HG03469 (cell line): Measurements from ENCODE around the gene TIPRL.
"Not testable (repeated sequence)": the region's sequence is repeated elsewhere in the genome, so short reads cannot be mapped to it uniquely, and the experiment has no call there.

Source experiments
- ATAC-seq: cut with Tn5 transposase; IDR thresholded peaks from one replicate; pipeline ENCODE4 v1.9.1; 2021; ENCODE audit warnings: mild to moderate bottlenecking, moderate library complexity, moderate number of reproducible peaks; ENCODE audit not compliant: unreplicated experiment

TIPRL gene

DNA sequence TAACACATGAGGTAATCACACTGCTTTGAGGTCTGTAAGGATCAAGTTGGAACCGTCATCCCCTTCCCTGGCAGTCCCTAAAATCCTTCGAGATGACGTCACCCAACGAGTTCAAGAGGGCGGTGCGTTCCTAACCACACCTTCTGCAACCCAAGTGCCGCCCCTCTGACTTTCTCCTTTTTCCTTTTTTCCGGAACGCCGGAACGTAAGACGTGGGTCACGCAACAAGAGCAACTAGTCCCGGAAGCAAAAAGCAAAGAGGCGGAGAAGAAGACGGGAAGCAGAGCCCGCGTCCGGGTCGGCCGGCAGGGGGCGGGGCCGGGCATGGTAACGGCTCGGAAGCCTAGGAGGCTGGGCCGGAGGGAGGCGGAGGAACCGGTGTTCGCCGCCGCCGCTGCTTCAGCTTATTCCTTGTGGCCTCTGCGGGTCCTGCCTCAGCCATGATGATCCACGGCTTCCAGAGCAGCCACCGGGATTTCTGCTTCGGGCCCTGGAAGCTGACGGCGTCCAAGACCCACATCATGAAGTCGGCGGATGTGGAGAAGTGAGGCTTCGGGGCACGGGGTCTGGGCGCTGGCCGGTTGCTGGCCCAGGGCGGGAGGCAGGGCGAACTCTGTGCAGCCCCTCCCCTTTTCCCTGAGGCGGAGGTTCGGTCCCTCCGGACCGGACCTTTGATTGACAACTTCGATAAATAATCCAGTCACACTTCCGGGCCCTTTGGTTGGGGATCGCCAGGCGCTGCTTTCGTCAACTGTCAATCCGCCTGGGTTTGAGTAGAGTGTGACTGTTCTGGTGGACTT lies at the start of gene TIPRL:
TIPRL (plus strand) TSS at position 325 of the 800 bp plus-strand sequence; CDS start at position 441, 116 bp downstream.
- ATAC-seq, result peak; percentile 73

DNA sequence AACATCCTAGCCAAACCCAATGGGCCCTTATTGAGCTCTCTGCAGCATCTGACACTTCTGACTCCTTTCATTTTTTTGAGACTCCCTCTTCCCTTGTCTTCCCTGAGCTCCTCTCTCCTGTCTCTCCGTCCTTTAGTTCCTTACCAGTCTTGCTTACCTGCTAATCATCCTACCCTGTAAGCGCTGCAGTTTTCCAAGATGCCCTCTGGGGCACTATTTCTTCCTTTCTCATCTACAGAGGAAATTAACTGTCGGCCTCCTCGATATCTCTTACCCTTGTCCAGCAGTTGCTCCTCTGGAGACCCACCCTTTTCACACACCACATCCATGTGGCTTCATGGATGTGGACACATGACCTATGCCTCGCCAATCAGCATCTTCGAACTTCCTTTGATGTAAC lies 48.8 kb upstream of the TIPRL start:
- ATAC-seq, result no peak

DNA sequence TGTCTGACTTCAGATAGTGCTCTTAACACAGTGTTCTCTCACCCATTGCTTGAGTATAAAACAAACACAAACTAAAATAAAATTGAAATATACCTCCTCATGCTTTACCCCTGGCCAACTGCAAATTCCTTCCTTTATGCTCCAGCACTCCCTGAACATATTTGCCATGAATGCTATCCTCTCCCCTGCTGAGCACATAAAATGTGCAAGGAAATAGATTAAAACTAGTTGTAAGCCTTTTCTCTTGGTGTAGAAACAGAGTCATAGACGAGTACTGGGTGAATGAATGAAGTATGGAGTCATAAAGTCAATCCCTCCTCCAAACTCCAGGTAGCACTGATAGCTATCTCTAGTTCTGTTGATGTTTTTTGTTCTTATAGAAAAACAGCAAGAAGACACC lies 44.6 kb upstream of the TIPRL start:
- ATAC-seq, result no peak

DNA sequence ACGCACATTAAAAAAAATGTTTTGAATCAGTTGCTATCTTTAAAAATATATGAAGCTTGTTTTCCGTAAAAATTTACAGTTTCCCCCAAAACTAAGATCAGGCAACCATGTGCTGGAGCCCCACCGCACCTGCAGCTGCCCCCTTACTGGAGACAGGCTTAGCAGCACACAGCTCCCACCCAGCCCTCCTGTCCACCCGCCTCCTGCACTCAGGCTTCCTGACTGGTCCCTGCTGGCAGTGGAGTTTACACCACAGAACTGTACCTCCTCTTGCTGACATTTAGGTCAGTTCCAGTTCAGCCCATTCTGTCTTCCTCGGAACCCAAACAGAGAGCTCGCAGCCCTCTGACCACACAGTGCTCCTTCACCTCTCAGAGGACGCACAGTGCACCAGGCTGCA lies 44.1 kb upstream of the TIPRL start:
- ATAC-seq, result no peak

DNA sequence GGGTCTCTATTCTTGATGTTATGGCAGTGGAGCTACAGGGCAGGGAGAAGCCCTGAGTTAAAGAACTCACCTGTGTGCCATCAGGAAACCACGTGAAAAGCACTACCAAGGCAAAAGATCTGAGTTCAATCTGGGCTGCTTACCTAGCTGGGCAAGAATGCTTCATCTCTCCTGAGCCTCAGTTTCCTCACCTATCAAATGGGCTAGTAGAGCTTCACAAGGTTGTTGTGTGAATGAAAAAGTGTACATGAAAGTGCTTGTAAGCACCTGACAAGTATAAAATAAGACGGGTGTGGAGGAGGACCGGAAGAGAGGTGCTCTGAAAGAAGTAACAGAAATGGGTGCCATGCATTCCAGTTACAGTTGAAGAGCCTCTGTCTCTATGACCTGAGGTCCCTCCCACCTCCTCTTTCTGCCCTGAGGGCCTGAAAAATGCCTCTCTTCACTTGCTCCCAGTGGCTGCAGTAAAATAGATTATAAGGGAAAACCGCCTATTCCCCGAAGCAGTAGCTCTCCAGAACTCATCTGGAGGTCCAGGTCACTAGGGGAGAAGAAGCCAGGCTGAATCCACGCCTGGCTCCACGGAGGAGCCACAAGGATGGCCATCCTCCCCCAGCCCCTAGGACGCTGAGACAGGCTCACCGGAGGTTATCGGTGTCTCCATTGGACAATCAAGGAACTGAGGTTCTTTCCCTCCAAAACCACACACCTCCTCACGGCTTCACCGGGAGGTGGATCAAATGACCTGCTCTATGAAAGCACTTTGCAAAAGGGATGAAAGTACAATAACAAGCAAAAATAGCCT lies 43.4 kb upstream of the TIPRL start:
- no peak for ATAC-seq

DNA sequence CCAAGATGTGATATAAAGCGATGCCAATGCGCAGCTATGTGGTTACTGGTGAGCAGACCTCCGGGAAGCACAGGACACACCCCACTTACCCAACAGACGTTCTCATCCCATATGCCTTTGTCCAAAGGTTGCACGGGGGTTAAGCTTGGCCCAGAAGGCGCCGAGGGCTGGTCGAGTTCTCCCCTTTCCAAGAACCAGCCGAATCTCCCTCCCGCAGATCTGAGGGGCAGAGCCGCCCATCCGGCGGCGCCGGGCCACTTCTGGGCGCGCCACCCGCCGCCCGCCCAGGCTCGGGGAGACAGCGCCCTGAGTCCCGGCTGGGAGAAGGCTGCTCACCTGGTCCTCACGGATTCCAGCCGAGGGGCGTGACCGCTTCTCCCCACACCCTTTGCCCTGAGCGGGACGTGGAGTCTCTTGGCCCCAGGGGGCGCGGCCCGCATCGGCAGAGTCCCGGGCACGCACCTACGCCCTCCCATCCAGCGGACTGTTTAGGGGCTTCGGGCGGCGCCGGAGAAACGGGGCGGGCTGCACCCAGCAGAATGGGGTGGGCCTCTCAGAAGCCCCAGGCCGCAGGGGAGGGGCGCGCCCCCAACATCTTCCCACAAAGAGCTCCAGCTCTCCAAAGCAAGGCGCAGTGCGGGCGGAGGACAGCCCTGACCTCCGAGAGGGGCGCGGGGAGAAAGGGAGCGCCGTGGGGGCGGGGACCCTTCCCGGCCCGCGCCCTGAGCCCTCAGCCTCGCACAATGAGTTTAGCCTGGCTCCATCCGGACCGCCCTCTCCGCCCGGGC lies 42.6 kb upstream of the TIPRL start:
- ATAC-seq, result no peak

DNA sequence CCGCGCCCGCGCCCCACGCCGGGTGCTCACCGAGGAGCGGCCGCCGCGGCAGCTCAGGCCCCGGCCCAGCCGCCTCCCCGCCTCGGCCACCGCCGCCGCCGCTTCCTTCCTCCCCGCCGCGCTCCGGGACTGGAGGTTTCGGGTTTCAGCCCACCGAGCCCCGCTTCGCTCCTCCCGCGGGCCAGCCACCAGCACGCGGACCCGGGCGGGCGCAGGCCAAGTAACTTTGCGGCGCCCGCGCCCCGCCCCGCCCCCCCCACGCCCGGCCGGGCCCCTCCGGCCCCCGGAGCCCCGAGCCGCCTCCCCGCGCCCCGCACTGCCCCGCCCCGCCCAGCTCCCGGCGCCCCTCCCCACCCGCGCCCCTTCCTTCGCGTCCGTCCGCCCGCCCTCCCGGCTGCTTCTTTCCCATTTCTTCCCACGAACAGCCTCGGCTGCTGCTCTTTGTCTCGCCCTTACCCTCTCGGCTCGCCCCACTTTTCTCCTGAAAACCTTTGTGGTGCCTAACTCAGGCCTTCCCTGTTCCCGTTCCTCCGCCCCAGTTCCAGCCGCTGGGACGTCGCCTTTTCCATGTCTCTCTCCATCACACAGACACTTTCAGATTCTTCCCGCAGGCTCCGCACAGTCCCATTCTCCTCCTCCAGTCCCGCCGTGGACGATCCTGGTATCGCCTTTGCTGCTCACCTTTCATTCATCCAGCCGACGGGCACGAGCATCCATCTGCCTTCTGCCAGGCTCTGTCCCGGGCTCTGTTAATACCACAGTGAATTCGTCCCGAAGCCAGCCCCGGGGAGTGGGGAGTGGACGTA lies 41.9 kb upstream of the TIPRL start, which contains the start of gene GPR161:
GPR161 (minus strand) TSS at position 222 of the 806 bp plus-strand sequence. CDS start 32,080 bp downstream, outside the sequence.
- no peak for ATAC-seq

DNA sequence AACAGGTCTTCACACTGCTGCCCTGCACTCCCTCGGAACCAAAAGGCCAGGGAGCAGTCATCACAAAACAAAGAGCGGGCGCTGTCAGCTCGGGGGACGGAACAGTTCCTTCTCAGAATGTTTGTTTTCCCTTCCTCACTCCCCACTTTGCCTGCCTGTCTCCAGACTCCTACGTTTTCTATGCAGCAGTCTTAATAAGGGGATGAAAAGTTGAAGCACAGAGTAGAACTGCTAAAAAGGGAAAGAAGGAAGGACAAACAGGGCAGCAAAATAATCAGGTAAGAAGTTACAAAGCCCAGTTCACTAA lies 41.3 kb upstream of the TIPRL start:
- no peak for ATAC-seq

DNA sequence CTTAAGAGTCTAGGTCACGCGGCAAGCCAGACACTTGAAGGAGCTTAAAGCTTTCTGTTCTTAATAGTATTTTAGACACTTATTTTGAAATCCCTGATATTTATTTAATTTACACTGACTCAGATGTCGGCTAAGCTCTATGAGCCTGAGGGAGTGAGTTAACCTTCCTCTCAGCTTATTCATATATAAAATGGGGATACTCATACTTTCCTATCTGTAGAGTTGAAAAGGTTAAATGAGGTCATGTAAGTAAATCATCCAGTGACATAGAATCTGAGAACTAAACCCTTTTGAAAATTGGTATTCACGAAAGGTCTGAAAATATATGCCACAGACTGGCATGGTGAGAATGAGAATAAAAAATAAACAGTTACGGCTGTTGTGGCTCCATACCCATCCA lies 40.6 kb upstream of the TIPRL start:
- no peak for ATAC-seq

DNA sequence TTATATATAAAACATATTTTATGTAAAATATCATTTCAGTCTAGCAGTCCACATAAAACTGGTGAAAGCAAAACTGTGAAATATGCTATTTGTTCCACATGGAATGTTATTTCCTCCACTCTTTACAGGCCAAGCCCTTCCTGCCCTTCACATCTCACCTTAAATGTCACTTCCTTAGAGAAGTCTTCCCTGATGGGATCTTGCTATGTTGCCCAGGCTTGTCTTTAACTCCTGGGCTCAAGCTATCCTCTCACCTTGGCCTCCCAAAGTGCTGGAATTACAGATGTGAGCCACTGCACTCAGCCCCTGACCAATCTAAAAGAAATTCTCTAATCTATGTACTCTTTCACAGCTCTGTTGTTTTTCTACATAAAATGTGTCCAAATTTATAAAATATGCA lies 39.7 kb upstream of the TIPRL start:
- ATAC-seq, result no peak

DNA sequence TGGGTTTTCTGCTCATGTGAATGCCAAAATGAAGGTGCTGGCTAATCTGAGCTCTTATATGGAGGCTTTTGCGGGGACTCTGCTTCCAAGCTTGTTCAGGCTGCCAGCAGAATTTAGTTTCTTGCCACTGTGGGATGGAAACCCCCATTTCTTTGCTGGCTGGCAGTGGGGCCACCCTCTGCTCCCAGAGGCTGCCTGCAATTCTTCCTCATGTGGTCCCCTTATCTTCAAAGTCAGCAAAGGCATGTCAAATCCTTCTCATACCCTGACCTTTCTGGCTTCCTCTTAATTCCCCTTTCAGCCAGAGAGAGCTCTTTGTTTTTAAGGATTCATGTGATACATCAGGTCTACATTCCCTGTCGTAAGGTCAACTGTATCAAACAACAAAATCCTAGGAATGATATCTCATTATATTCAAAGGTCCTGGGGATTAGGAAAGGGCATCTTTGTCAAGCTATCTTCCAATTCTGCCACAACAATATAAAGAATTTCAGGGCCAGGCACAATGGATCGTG lies 36.8 kb upstream of the TIPRL start:
- ATAC-seq, result no peak

DNA sequence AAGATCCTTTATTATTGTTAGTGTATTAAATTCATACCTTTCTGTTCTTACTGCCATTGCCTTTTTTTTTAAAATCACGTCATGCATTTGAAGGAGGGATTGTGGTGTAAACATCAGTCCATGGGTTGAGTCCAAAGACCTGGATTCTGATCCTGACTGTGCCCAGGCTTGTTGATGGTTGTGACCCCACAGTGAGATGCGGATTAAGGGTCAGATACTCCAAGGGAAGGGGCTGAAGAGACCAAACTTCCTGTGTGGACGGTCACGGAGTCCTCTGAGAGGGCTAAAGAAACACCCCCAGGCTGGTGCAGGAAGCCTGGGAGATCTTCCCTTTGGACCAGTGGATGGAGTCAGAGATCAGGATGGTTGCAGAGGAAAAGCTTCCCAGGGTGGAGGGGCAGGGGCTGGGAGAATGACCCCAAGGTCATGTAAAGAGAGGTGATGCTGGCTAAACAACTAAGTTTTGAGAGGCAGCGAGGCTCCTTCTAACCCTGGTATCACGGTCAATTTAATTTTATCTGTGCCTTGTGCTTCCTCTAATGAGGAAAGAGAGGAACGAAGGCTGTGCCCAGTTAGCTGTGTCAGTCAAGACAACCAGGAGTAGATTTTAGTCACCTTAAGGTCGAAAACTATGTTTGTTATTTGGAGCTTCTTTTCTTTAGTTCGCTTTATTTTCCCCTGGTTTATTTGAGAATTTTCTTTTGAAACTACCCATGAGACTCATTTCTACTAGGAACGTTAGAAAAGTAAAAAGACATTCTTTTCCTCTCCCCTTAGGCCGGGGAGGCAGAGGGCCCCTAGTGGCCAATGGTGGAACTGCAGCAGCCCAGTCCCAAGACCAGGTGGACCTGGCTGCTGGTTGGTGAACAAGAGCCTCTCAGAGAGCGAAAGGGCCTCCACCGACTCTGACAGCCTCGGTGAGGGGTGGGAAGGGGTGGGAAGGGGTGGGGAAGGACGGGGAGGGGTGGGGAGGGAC lies 33.3 kb upstream of the TIPRL start:
- ATAC-seq, result peak; percentile 87

DNA sequence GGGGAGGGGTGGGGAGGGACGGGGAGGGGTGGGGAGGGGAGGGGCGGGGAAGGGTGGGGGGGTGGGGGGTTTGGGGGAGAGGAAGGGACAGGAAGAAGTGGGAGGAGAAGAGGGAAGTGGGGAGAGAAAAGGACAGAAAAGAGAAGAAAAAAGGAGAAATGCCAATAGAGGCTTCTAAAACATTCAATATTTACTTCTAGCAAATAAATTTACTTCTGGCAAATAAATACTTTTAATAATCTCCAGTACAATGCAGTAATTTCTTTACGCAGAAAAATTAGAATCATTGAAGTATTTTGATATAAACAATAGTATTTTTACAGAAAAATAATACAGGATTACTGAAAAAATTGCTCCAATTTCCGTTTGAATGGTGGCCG lies 32.6 kb upstream of the TIPRL start:
- no peak for ATAC-seq

DNA sequence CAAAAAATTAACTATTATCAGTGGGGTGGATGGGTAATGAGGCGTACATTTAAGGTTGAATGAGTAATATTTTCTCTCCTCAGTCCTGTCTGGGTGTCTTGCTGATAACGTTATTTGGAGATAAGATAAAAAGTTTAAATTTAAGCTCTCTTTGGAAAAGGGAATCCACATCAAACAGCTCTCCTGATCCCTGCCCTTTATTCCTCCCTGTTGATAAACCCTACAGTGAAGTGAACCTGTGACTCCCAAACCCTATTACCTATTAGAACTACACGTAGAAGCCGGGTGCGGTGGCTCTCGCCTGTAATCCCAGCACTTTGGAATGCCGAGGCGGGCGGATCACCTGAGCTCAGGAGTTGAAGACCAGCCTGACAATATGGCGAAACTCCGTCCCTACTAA lies 32.1 kb upstream of the TIPRL start:
- ATAC-seq, result no peak

DNA sequence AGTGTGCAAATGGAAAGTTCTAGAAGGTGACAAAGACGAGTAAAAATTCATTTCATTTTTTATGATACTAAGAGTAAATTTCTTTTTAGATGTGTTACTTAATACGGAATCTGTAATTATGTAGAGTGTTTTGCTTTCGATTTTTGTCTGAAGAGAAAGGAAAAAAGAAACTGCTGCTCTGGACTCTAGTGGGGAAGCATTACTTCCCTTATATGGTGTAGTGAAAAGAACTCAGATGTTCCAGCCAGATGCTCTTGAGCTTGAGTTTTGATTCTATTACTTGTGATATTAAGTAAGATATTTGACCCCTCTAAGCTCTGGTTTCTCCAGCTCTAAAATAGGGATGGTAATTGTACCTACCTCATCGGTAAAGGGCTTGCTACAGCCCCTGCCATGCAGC lies 29.8 kb upstream of the TIPRL start:
- peak; percentile 71 for ATAC-seq

DNA sequence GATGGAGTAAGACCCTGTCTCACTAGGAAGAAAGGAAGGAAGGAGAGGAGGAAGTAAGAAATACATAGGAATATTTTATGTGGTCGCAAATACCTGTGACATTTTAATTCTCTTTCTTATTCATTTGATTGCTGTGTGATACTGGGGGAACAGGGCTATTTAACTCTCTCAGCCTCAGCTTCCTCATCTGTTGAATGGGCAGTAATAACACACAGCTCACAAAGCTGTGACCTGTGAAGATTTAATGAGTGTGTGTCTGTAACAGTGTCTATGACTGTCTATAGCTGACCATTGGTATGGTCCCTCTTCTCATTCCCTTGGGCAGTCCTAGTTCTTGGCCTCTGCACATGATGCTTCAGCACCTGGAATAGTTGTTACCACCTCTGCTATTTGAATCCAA lies 28.5 kb upstream of the TIPRL start:
- no peak for ATAC-seq

DNA sequence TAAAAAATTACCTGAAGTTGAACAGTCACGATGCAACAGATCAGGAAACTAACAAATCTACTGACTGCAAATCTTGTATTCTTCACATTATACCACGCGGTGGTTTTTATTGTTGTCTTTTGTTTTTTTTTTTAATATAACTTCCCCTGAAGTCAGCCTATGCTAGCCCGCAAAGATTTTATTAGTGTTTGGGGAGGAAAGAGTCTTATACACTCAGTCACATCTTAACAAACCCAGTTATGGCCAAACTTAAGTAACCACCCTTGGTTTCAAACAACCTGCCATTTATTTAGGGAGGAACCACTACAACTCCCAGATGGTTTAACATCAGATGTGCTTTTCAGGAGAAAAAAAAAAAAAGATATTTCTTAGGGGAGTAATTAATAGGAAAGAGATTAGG lies 26.8 kb upstream of the TIPRL start:
- ATAC-seq, result no peak

DNA sequence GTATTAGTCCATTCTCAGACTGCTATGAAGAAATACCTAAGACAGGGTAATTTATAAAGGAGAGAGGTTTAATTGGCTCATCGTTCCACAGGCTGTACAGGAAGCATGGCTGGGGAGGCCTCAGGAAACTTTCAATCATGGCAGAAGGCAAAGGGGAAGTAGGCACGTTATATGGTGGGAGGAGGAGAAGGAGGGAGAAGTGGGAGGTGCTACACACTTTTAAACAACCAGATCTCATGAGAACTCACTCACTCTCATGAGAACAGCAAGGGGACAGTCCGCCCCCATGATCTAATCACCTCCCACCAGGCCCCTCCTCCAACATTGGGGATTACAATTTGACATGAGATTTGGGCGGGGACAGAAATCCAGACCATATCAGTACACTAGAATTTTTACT lies 24.1 kb upstream of the TIPRL start:
- not testable (repeated sequence) for ATAC-seq

DNA sequence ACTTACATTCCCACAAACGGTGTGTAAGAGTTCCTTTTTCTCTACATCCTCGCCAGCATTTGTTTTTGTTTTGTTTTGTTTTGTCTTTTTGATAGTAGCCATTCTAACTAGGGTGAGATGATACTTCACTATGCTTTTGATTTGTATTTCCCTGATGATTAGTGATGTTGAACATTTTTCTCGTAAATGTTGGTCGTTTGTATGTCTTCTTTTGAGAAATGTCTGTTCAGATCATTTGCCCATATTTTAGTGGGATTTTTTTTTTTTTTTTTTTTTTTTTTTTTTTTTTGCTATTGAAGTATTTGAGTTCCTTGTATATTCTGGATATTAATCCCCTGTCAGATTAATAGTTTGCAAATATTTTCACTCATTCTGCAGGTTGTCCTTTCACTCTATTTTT lies 22.9 kb upstream of the TIPRL start:
- ATAC-seq, result no peak
